ENCODE data around the gene WDR31.

Gene WDR31

DNA sequence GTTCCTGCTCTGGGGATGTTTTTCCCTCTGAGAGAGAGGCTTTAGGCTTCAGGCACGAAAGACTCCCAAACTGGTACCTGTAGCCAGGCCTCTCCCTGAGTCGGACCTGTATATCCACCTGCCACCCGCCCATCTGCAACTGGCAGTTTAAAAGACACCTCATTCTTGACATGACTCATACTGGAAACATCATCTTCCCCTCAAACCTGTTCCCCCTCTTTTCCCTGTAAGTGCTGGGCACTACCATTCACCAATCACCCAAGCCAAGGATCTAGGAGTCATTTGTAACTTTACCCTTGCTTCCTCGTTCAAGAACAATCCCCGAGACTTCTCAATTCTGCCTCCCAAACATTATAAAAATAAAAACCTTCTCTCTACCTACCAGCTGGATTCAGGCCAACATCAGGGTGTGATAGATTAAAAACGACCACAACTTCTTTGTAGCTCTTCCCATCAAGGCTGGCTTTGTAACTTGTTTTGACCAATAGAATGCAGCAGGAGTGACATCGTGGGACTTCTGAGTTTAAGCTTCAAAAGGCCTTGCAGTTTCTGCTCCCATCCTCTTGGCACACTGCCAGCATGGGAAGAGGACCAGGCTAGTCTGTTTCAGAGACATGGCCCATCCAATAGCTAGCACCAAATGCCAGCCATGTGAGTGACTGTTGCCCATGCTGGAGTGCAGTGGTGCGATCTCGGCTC is 1.8 kb upstream of the WDR31 start:
- DNase-seq (ENCODE audit: low read depth in 2 of 2): no peak

DNA sequence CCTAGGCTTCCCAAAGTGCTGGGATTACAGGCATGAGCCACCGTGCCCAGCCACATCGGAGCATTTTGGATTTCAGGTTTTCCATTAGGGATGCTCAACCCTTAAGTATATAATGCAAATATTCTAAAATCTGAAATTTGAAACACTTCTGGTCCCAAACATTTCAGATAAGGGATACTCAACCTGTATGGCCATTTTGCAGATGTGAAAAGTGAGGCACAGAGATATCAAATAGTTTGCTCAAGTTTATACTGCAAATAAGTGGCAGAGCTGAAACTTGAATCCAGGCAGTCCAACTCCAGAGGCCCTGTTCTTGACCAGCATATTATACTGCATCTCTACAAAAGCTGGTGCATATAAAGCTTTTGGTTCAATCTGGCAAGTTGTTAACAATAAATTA is 2.4 kb downstream of the WDR31 start:
- no peak for DNase-seq (ENCODE audit: low read depth in 2 of 2)

DNA sequence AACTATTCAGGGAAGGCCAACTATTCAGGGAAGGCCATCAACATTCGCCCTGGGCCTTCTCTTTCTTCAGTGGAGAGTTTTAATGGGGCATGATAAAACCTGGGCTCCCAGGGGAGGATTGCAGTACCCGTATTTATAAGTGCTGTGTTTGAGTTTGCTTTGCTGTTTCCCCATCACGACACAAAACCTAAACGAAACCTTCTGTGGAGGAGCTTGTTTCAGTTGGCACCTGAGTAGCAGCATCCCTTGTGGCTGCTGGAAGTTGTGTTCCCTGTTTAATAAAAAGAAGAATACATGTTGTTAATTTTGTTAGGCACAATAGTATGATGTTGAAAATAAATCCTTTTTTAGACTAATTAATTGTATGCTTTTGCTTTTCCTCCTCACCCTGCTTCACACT is 8.3 kb downstream of the WDR31 start:
- no peak for DNase-seq (ENCODE audit: low read depth in 2 of 2)

- DNase-seq (ENCODE audit: low read depth in 2 of 2): no peak
Measured at GRCh38 chr9:113328045-113328782, 11.9 kb downstream of the WDR31 start.

- no peak for DNase-seq (ENCODE audit: low read depth in 2 of 2)
Measured at GRCh38 chr9:113326230-113326629, 13.8 kb downstream of the WDR31 start.

DNA sequence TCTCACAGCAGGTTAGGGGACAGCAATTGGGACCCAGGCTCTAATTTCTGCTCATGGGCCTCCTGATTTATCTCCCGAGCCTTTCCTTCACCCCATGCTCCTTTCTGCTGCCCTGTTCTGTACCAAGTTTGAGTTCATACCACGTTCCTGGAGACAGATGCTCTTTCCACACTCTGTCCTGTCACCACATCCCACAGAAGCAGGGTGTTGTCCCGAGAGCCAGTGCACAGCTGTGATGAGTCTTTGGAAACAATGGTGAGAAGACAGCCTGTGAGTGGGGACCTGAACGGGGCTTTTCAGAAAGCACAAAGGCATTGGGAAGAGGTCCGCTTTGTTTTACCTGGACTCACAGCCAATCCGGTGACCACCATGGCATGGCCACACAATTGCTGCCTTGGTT is 17.4 kb downstream of the WDR31 start:
- DNase-seq (ENCODE audit: low read depth in 2 of 2): no peak

DNA sequence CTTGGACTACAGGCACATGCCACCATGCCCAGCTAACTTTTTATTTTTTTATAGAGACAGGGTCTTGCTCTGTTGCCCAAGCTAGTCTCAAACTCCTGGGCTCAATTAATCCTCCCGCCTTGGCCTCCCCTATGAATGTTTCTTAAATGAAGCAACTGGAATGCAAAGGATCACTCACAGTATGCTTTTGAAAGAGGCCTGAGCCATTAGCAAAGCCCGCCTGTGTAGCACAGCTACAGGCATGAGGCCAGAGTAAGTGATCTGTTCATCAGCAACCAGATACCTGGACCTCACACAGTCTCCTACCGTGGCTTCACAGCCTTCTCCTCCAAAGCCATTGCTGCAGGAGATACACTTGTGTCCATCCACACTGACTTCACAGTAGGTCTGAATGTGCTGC is 20.0 kb downstream of the WDR31 start:
- DNase-seq (ENCODE audit: low read depth in 2 of 2): no peak

DNA sequence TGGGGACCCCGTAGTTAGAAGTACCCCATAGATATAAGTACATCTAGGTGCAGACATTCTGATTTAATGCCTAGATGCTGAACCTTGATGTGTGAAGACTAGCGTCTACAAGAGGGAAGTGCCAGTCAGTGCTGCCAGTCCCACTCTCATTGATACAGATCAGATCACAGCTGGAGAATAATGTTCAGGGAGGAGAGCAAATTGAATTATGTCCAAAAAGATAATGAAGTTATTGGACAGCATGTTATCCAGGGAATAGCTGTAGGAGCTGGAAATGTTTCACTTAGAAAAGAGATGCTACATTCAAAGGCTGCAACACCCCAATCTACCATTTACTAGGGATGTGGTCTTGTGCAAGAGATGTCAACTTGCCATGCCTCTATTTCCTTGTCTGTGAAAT is 21.0 kb downstream of the WDR31 start:
- DNase-seq (ENCODE audit: low read depth in 2 of 2): no peak

DNA sequence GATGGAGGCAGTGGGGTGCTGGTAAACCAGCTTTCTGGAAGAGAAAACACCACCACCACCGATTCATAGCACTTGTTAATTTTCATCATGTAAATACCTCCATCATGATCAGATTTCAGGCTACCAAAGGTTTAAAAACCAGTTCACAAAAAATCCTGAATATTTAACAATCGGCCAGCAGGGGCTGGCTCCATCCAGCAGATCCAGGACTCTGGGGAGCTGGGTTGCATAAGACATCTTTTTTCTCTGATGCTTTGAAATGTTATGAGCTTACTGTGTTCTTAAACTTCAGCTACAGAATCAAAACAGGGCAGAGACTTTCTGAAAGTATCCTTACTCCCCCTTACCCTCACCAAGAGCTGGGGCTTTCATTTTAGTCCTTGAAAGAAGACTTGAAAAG is 22.3 kb downstream of the WDR31 start:
- DNase-seq (ENCODE audit: low read depth in 2 of 2): no peak

DNA sequence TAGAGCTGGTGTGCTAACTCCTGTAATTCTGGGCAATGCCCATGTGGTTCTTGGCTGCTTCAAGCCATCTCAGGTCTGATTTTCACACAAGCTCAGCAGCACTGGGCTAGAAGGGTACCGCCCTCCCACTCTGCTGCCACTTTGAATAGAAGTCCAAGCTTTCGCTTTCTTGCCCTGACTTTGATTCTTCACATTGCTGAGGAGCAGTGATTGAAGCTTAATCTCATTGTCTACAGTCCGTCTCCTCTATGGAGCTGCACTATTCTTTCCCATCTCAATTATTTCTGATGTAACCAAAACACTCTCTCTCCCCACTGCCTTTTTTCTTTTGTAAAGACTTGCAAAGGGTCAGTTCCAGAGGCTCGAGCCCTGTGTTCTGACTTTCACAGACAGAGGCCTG is 24.0 kb downstream of the WDR31 start:
- DNase-seq (ENCODE audit: low read depth in 2 of 2): no peak

DNA sequence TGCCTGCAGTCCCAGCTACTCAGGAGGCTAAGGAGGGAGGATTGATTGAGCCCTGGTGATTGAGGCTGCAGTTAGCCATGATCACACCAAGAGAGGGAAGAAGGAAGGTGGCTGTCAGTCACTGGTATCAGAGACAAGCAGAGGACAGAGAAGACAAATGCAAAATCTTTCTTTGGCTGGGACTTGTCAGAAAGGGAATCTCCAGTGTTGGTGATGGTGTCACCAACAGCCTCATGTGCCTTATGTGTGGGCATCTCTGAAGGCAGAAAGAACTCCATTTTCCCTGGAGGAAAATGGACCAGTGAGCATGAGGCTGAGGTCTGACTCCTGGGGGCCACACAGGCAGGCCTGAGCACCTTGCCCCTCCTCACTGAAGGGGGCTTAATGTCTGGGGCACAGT is 24.8 kb downstream of the WDR31 start:
- no peak for DNase-seq (ENCODE audit: low read depth in 2 of 2)

- DNase-seq (ENCODE audit: low read depth in 2 of 2): no peak
Measured at GRCh38 chr9:113313261-113313660, 26.8 kb downstream of the WDR31 start.

DNA sequence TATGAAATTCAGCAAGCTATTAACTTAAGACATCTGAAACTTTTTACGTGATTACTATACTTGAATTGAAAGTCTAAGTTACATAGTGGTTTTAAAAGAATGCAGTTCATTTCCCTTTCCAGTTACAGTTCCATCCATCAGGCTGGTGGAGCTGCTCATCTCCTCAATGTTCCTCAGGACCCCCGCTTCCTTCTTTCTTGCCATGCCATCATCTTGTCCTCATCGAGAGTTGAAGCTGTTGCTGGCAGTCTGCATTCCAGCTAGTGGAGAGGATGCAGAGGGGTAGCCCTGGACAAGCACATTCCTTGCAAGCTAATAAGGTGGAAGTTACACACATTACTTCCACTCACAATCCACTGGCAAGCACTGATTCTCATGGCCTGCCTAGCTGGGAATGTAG is 28.1 kb downstream of the WDR31 start:
- DNase-seq (ENCODE audit: low read depth in 2 of 2): no peak

GRCh38 chr9:113310538-113310937 is 29.5 kb downstream of the WDR31 start:
- no peak for DNase-seq (ENCODE audit: low read depth in 2 of 2)

GRCh38 chr9:113309204-113309813 is 30.8 kb downstream of the WDR31 start:
- DNase-seq (ENCODE audit: low read depth in 2 of 2): no peak

GRCh38 chr9:113307396-113307975 is 32.6 kb downstream of the WDR31 start:
- no peak for DNase-seq (ENCODE audit: low read depth in 2 of 2)

DNA sequence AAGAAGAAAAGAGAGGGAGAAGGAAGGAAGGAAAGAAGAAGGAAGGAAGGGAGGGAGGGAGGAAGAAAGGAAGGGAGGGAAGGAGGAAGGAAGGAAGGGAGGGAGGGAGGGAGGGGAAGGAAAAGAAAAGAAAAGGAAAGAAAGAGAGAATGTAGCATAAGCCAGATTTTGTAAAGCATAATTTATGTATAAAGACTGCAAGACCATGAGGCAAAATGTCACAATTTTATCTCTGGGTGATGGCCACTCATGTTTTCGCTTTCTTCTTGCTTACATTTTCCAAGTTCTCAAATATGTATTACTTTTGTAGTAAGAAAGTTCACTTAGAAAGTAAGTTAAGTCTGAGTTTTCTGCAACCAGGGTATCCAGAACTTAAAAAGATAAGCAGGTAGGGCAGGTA is 33.5 kb downstream of the WDR31 start:
- DNase-seq (ENCODE audit: low read depth in 2 of 2): no peak

- no peak for DNase-seq (ENCODE audit: low read depth in 2 of 2)
Measured at GRCh38 chr9:113302792-113303418, 37.2 kb downstream of the WDR31 start, which contains the start of gene RNF183. Gene RNF183, minus strand, starts transcription at chr9:113303376. Its CDS starts 5,192 bp downstream, at chr9:113298184.

- no peak for DNase-seq (ENCODE audit: low read depth in 2 of 2)
Measured at GRCh38 chr9:113301548-113301947, 38.5 kb downstream of the WDR31 start.

DNA sequence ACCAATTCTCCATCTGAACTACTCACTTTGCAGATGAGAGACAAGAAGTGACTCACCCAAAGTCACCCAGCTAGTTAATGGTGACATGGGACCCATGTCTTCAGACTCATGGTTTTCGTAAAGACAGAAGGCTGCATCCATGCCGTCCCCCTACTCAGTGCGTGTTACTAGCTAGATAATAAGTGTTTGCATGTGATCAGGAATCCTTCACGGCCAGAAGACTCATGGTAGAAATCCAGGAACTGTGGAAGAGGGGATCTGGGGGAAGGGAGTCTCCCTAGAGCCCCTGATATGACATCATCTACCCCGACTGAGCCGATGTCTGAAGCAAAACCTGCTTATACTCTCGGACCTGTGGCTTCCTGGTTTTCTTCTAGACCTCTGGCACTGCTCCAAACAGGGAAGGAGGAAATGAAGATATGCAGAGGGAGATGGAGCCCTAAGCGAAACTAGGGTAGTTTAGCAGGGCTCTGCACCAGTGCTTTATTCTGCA is 40.2 kb downstream of the WDR31 start:
- no peak for DNase-seq (ENCODE audit: low read depth in 2 of 2)

DNA sequence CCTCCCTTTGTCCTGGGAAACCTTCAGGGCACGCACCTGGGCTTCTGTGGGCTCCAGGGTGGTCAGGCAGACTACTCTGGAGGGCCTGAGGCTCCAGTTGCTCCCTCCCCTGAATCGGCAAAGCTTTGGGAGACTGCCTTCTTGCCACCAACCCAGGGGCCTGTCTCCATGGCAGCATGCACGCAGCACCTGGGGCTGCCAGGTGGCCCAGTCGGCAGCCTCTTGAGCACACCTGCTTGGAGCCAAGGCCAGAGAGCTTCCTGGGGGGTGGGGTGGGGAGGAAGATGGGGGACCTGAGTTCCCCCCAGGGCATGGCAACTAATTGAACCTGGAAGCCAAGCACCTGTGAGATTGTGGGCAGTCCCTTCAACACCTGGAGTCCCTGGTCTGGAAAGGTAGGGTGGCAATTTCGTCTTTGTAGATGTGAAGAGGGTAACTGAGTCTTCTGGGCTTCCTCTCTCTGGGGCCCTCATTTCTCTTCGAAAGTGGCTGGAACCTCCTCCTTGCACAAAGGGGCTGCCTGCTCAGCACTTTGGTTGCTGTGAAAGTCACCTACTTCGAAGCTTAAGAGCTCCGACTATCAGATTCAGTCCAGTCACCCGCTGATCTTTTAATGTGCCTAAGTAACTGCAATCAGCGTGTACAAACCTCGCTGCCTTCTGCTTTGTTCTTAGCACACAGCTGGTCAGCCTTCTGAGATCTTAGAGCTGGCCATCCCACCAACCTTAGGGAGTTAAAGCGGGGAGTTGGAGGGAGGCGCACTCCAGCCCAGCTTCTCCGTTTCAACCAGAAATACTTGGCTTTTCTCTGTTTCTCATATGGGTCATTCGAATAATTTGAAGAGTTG is 40.9 kb downstream of the WDR31 start:
- DNase-seq (ENCODE audit: low read depth in 2 of 2): no peak
